ENCODE data around the gene MINDY4.

Gene MINDY4

DNA sequence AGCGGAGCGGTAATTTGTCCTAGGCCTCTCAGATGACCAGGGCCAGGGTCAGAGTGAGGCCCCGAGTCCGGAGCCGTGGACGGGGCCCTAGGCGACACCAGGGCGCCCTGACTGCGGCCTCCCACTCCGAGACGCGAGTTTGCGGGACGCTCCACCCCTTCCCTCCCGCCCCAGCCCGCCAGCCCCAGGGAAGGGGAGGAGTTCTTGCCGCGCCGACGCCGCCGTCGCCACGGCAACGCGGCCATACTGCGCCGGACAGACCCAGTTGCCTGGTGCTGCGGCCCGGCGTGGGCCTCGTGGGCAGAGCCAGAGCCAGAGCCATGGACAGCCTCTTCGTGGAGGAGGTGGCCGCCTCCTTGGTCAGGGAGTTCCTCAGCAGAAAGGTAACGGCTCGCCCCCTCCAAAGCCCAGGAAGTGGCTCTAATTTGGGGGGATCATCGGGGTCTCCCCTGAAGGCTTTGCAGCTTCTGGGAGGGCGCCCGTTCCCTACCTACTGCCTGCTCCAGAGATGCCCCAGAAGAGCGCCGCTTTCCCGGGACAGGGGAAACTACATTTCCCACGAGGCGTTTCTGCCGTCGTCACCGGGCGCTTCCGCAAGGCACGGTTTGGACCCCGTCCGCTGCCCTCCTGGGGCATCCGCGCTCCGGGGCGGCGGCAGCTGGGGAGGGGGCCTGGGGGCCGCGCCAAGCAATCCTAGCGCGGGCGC is at the start of gene MINDY4:
MINDY4 (plus strand) TSS at position 244 of the 706 bp plus-strand sequence; CDS start at position 321, 77 bp downstream.
- peak; percentile 54 for DNase-seq

GRCh38 chr7:30722187-30722586 is 49.0 kb upstream of the MINDY4 start:
- no peak for DNase-seq

DNA sequence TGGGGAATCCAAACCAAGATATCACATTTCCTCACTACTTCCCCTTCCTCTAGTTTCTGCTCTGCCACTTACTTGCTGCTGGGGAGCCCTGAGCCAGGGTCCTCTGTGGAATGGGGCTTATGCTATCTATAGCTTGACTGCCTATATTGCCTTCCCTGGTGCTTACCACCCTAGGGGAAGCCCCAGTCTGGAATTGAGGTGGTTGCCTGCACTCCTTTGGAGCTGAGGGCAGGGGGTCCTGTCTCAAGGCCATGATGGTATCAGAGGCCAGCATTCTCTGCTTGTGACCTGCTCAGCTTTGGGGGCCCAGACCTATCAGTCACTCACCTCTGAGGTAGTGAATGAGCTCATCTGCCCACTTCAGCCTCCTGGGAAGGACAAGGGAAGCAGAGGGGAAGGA is 48.5 kb upstream of the MINDY4 start:
- DNase-seq: no peak

GRCh38 chr7:30723776-30724175 is 47.4 kb upstream of the MINDY4 start:
- DNase-seq: no peak

DNA sequence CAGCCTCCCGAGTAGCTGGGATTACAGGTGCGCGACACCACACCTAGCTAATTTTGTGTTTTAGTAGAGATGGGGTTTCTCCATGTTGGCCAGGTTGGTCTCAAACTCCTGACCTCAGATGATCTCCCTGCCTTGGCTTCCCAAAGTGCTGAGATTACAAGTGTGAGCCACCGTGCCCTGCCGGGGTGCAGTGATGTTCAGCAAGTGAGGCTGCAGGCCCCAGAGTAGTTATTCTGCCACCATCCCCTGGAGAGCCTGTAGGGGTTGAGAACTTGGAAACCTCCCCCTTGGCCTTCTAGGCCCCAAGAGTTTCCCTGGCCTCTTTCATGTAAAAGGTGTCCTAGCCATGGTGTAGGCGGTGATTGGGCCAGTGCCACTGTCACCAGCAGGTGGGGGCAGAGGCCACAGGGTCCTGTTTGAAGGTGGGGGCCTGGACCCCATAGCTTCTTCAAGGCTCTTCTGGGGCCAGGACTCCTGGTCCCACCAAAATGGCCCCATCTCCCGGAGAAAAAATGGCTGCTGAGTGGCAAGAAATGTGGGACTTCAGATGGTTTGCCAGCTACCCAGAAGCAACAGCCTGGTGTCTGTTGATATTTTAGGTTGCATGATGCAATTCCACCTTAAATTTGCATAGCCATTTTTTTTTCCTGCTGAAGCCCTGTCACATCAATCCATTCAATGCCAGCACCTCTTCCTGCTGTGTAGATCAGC is 44.8 kb upstream of the MINDY4 start:
- peak; percentile 18 for DNase-seq

- DNase-seq: peak; percentile 58
Observed at GRCh38 chr7:30727061-30727945, 43.9 kb upstream of the MINDY4 start.

- no peak for DNase-seq
Observed at GRCh38 chr7:30728591-30729100, 42.6 kb upstream of the MINDY4 start.

DNA sequence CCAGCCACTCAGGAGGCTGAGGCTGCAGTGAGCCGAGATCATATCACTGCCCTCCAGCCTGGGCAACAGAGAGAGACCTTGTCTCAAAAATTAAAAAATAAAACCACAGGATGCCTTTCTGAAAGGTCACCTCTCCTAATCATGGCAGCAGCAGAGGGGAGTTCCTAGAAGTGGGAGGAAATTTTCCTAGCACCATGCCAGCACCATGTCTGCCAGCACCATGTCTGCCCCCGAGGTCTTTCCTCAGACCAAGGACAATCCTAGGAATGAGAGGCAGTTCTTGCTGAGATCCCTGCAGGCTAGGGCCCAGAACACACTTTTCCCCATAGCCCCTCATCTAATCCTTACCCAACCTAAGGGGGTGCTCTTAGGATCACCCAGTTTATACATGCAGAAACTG is 41.6 kb upstream of the MINDY4 start:
- no peak for DNase-seq

DNA sequence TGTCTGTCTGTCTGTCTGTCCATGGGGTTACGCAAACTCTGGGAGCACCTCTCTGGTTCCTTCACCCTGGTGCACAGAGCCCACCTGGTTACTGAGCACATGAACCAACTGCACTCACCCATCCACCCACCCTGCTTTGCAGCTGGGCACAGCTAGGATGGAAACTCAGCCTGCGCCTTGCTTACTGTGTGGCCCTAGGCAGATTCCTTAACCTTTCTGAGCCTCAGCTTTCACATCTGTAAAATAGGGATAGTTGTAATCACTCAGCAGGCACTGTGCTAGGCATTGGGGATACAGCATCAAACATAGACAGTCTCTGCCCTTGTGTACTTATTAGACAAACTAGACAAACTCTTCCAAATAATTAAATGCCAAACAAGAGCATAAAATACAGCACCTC is 41.1 kb upstream of the MINDY4 start:
- DNase-seq: no peak

DNA sequence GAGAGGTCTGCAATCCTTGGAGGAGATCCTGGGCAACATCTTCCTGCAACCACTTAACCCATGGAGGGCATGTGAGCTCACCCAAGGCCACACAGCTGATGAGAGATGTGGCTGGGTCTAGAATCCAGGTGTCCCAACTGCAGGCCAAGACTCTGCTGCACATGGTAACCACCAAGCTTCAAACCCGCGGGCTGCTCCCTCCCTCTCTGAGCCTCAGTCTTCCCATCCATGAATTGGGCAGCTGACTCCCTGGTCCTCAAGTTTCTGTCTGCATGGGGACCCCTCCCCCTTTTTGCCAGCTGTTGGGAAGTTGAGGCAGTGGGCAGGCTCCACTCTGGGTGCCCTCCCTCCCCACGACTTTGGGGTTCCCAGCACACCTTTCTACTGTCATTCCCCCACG is 40.2 kb upstream of the MINDY4 start:
- DNase-seq: no peak

GRCh38 chr7:30731581-30731980 is 39.6 kb upstream of the MINDY4 start:
- DNase-seq: no peak

- no peak for DNase-seq
Observed at GRCh38 chr7:30732606-30733005, 38.6 kb upstream of the MINDY4 start.

- DNase-seq: no peak
Observed at GRCh38 chr7:30733216-30733615, 38.0 kb upstream of the MINDY4 start.

- no peak for DNase-seq
Observed at GRCh38 chr7:30733691-30734090, 37.5 kb upstream of the MINDY4 start.

GRCh38 chr7:30734497-30734896 is 36.7 kb upstream of the MINDY4 start:
- no peak for DNase-seq

DNA sequence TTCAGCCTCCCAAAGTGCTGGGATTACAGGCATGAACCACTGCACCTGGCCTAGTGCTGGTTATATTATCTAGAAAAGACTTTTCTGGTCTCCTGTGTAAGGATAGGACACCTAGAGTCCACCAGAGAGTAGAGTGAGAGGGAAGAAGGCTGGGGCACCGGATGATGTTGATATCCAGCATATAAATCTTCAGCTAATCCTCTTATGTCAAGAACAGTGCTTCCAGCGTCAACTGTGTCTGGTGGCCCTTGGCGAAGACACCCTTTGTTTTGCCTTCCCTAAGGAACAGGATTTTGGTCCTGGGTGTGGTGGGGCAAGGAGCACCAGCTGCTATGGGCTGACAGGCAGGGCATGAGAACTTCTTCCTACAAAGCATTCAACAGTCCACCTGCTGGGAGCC is 35.6 kb upstream of the MINDY4 start:
- DNase-seq: no peak

GRCh38 chr7:30736291-30736690 is 34.9 kb upstream of the MINDY4 start:
- no peak for DNase-seq

DNA sequence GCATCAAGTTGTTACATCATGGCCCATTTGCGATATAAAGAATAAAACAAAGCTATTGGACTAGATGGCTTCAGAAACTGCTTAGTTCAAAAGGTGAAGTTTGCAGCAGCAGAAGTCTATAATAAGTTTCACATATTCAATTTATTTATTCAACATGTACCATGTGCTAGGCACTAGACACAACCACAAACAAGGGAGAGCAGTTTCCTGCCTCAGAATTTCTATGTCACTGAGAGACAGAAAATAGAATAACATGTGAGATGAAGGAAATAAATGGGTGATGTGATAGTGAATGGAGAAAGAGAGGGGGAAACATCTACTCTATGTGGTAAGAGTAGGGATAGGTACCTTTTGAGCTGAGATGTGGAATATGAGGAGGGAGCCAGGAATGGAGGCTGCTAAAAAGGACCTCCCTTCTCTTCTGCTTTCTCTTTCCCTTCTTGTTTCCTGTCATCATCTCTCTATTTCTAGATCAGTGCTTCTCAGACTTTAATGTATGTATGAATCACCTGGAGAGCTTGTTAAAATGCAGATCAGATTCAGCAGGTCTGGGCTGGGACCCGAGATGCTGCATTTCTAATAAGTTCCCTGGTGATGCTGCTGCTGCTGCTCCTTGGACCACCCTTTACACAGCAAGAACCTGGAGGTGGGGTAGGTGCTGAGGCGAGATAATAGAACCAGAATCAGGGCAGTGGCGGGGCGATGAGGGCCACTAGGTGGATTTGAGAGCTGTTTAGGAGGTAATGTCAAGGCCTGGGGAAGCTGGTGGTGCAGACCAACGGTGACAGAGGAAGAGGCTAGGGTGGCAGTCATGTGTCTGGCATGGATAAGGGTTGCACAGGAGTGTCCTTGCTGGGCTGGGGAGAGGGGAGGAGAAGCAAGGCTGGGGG is 32.9 kb upstream of the MINDY4 start:
- DNase-seq: no peak

GRCh38 chr7:30739691-30740090 is 31.5 kb upstream of the MINDY4 start:
- no peak for DNase-seq

DNA sequence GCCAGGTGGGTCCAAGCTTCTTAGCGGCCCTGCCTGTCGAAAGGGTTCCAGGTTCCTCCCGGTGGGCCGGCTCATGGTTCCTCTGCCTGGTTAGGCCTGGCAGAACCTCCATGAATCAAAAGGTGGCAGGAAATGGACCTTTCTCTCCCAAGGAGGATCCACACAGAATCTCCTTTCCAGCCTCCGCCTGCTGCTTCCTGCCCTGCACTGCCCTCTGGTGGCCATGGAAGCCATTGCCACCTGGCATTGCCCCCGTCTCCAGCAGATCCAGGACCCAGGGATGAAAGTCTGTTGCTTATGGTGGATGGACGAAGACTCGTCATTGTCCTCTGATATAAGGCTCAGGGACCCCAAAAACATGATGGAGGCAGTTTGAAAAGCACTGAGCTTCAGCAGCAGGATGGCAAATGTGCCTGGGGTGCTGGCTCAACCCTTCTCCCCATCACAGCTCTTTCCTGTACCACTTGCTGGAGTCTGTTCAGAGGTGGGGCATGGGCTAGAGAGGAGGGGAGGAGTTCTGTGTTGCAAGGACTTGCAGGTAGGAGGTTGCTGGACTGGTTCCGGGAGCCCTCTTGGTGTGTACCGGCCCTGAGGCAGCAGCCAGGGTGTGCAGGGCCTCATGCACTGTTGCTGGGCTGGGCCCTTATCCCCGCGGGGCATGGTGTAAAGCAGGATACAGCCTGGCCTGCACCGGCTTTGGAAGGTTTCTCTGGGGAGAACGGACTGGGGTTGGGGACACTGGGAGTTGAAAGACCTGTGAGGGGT is 30.6 kb upstream of the MINDY4 start:
- DNase-seq: peak; percentile 76

GRCh38 chr7:30741289-30741688 is 29.9 kb upstream of the MINDY4 start:
- DNase-seq: no peak

Measured in activated gamma-delta T cell treated with Interleukin-2 at 50 U/mL for 16 hours (primary cell).